HepG2 (cell line): ENCODE data around the gene ENTREP3. TPM values are rescaled to one million over a fixed set of nuclear protein-coding genes. Genes with fewer than 3 reads are reported as not detected.
A peak's percentile ranks its signal among the peaks of the same experiment; 100 is the strongest.

Experiments
- ATAC-seq: fragments of 200-7000 bp; cut with Tn5 transposase; 3 replicates; pipeline ENCODE4 v1.9.1; 2020; ENCODE audit warnings: mild to moderate bottlenecking, moderate library complexity
- BruUV-seq: library from RNA; stranded (reverse); fragments of 400-500 nt; replicated peaks from 2 replicates; lab custom pipeline; 2021; lab: Mats Ljungman, UMichigan
- CTCF ChIA-PET: fragments of 300-600 bp; formaldehyde crosslinking; extraction: SDS; loops from one replicate; lab custom pipeline; 2021; ENCODE audit warnings: low total read pairs, inconsistent platforms, low intra/inter-chr PET ratio; lab: Yijun Ruan, JAX
- POLR2A ChIA-PET: fragments of 350-600 bp; sonication (Branson Sonifier 250); formaldehyde crosslinking; loops from one replicate; lab custom pipeline; 2020; ENCODE audit warnings: antibody characterized with exemption, inconsistent platforms; lab: Yijun Ruan, JAX
- DNase-seq: peaks from one replicate; pipeline ENCODE4 v3.0.0-alpha.2; 2015; ENCODE audit warnings: low spot score
- FAIRE-seq: peaks from 3 replicates; lab custom pipeline; 2011; peaks lifted over from hg19 to GRCh38; lab: Jason Lieb, UNC
- H2AFZ ChIP-seq: one replicate; pipeline ENCODE4 v1.6.1; 2011; ENCODE audit warnings: low read length, inconsistent platforms
- H3K27ac ChIP-seq: fragments of 300-600 bp; 3 replicates; pipeline ENCODE4 v1.8.0; 2011; ENCODE audit warnings: mixed run types, mild to moderate bottlenecking, mixed read lengths, low read length, inconsistent platforms; ENCODE audit not compliant: insufficient read depth; ENCODE audit errors: extremely low read length
- H3K27me3 ChIP-seq, 2 experiments: fragments of 200-600 bp in 1 of 2; 2 replicates in 1 of 2; 3 replicates in 1 of 2; pipeline versions ENCODE4 v1.6.0 to v1.8.0; 2011; ENCODE audit warnings: low read length in 2 of 2, mild to moderate bottlenecking in 2 of 2, moderate library complexity in 2 of 2, inconsistent platforms in 1 of 2; ENCODE audit not compliant: insufficient read depth in 2 of 2, control insufficient read depth in 1 of 2
- H3K36me3 ChIP-seq, 2 experiments: fragments of 200-600 bp in 1 of 2; replicated peaks in 1 of 2; 2 replicates in 1 of 2; 3 replicates in 1 of 2; pipeline versions ENCODE4 v1.5.1 to v1.8.0; 2011; ENCODE audit warnings: low read length in 2 of 2, inconsistent platforms in 1 of 2; ENCODE audit not compliant: insufficient read depth in 2 of 2, control insufficient read depth in 1 of 2
- H3K4me1 ChIP-seq: 2 replicates; pipeline ENCODE4 v1.5.1; 2012; ENCODE audit warnings: low read length, inconsistent platforms; ENCODE audit not compliant: insufficient read depth
- H3K4me2 ChIP-seq: 2 replicates; pipeline ENCODE4 v1.6.0; 2011; ENCODE audit warnings: low read depth, low read length, inconsistent platforms
- H3K4me3 ChIP-seq, 3 experiments: fragments of 200-600 bp in 1 of 3; sonication (generic), shearing (Covaris generic) in 1 of 3; replicated peaks in 1 of 3; 2 replicates each; pipeline ENCODE4 v1.5.1; 2011 to 2016; ENCODE audit warnings: low read length in 3 of 3, inconsistent platforms in 2 of 3, low read depth in 2 of 3, mild to moderate bottlenecking in 2 of 3, control low read depth in 1 of 3, mixed read lengths in 1 of 3; ENCODE audit not compliant: insufficient read depth in 1 of 3
- H3K79me2 ChIP-seq: one replicate; pipeline ENCODE4 v1.6.1; 2011; ENCODE audit warnings: low read length, inconsistent platforms; ENCODE audit not compliant: insufficient read depth
- H3K9ac ChIP-seq: 2 replicates; pipeline ENCODE4 v1.6.0; 2011; ENCODE audit warnings: mild to moderate bottlenecking, low read depth, low read length, inconsistent platforms; ENCODE audit not compliant: insufficient read depth
- H3K9me3 ChIP-seq: 2 replicates; pipeline ENCODE4 v1.5.1; 2012; ENCODE audit warnings: mild to moderate bottlenecking, low read length
- H4K20me1 ChIP-seq: 2 replicates; pipeline ENCODE4 v1.6.0; 2011; ENCODE audit warnings: inconsistent platforms, mild to moderate bottlenecking, low read length, moderate library complexity; ENCODE audit not compliant: insufficient read depth
- HHEX ChIP-seq: IDR thresholded peaks from 2 replicates; pipeline ENCODE4 v1.6.1; 2016; ENCODE audit warnings: control low read depth
- RBFOX2 ChIP-seq: fragments of 200-400 bp; formaldehyde crosslinking; IDR thresholded peaks from 2 replicates; pipeline ENCODE4 v1.6.1; 2017; ENCODE audit warnings: low read depth, mild to moderate bottlenecking, low read length
- TGIF2 ChIP-seq: IDR thresholded peaks from 2 replicates; pipeline ENCODE4 v1.6.1; 2016; ENCODE audit warnings: control low read depth, missing compliant biosample characterization
- ZNF567 ChIP-seq: sonication (generic); formaldehyde crosslinking; IDR thresholded peaks from 2 replicates; pipeline ENCODE4 v1.8.1; 2023; ENCODE audit warnings: mild to moderate bottlenecking, missing genetic modification reagents, borderline replicate concordance
- WGBS: methylation state at CpG from one replicate; pipeline ENCODE4 v1.1.6; 2017; ENCODE audit warnings: low lambda C conversion rate; 5-methylcytosine and 5-hydroxymethylcytosine counted together
- in situ Hi-C: cut with HindIII; loops from 2 replicates; pipeline ENCODE4 v1.10.0; 2017; ENCODE audit warnings: low pct_unique_long_range_greater_than_20kb; ENCODE audit not compliant: extremely low pct_ligation_motif_present
- intact Hi-C: fragments of 100-400 bp; cut with micrococcal nuclease; formaldehyde crosslinking; loops from one replicate; pipeline ENCODE4 v1.10.0; 2022; ENCODE audit not compliant: unreplicated experiment
- polyA plus RNA-seq, 8 experiments: library from polyadenylated mRNA; depleted of rRNA in 3 of 8; stranded (reverse) in 7 of 8; unstranded in 1 of 8; fragments of >200 nt; fragmentation: Illumina TruSeq in 4 of 8; extraction: Trizol in 4 of 8; gene quantifications; 2 replicates each; pipeline versions ENCODE4 v1.2.1 to v1.2.3, GENCODE V29; 2011 to 2016; ENCODE audit warnings: low read depth in 4 of 8, missing spikeins in 1 of 8, mixed read lengths in 1 of 8; ENCODE audit not compliant: insufficient read depth in 1 of 8
- total RNA-seq, 5 experiments: library from RNA; depleted of rRNA; stranded (reverse); fragments of >200 nt; fragmentation: Illumina TruSeq; extraction: Trizol; gene quantifications; 2 replicates each; pipeline ENCODE4 v1.2.3, GENCODE V29; 2016; ENCODE audit warnings: low read depth in 1 of 5
- TF ChIP-seq, protein P1 (sequence below): IDR thresholded peaks from 2 replicates; pipeline ENCODE4 v1.6.1; 2016; ENCODE audit warnings: low read depth, borderline replicate concordance

Gene ENTREP3
- total and polyA plus RNA-seq, 2 of the 13 experiments (the other 11 are each of a cell fraction or from before 2014, with no cell fraction given) = 4.1 to 9.9 TPM

DNA sequence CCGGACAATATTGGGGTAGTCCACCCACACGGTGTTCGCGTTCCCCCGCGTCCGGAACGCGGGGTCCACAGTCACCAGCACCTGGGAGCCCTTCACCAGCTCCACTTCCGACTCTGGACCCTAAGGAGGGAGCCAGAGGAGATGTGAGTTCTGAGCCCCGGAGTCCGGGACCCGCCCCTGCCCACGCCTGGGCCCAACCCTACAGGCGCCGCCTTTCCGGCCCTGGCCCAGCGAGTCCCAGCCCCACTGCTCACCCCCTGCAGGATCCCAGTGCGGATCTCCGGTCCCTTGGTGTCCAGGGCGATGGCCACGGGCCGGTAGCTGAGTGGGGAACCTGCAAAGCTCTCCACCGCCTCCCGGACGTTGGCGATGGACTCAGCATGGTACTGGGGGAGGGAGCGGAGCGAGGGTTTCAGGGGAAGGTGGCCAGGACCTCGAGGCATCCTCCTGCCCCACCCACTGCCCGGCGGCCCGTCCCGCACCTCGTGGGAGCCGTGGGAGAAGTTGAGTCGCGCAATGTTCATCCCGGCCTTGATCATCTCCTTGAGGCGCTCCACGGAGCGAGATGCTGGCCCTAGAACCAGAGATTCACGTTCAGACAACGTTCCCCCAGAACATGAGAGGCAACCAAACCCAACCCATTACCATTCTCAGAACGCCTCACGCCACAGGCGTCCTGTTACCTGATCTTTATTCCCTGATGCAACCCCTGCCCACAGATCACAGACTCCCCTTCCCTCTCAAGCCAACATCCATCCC is 40.1 kb upstream of the ENTREP3 start:
- no peak overlapping the region for H3K9ac ChIP-seq
- POLR2A ChIA-PET = no interaction called here
- CTCF ChIA-PET = no interaction called here
- H3K36me3 ChIP-seq = peaks cover 0 to 12% of the 10 kb centered on the region in 2 experiments; a peak in 3 of 5 replicates
- intact Hi-C loops (no loop called here), in situ Hi-C loops (no loop called here)
- peaks cover 3% of the 10 kb centered on the region for H3K79me2 ChIP-seq
- H2AFZ ChIP-seq = no peak overlapping the region
- DNase-seq = no peak
- H4K20me1 ChIP-seq = no peaks in the 10 kb centered on the region
- FAIRE-seq = no peak
- H3K27ac ChIP-seq = no peak overlapping the region
- H3K9me3 ChIP-seq = no peaks in the 10 kb centered on the region
- 98% methylated on average over 41 of the region's 47 CpGs for WGBS
- ATAC-seq = no peak; the same call in 2 of the 3 replicates
- no peak overlapping the region for H3K4me3 ChIP-seq
- BruUV-seq = no TSS peak
- no peaks in the 10 kb centered on the region for H3K27me3 ChIP-seq
- H3K4me1 ChIP-seq = peaks cover 30% of the 10 kb centered on the region
- no peak overlapping the region for H3K4me2 ChIP-seq
- no peak for TF ChIP-seq TGIF2 (CRISPR knock-in tag)
- TF ChIP-seq, protein P1, sequence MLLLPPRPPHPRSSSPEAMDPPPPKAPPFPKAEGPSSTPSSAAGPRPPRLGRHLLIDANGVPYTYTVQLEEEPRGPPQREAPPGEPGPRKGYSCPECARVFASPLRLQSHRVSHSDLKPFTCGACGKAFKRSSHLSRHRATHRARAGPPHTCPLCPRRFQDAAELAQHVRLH = no peak
- no peak for TF ChIP-seq ZNF567 (CRISPR knock-in tag)

DNA sequence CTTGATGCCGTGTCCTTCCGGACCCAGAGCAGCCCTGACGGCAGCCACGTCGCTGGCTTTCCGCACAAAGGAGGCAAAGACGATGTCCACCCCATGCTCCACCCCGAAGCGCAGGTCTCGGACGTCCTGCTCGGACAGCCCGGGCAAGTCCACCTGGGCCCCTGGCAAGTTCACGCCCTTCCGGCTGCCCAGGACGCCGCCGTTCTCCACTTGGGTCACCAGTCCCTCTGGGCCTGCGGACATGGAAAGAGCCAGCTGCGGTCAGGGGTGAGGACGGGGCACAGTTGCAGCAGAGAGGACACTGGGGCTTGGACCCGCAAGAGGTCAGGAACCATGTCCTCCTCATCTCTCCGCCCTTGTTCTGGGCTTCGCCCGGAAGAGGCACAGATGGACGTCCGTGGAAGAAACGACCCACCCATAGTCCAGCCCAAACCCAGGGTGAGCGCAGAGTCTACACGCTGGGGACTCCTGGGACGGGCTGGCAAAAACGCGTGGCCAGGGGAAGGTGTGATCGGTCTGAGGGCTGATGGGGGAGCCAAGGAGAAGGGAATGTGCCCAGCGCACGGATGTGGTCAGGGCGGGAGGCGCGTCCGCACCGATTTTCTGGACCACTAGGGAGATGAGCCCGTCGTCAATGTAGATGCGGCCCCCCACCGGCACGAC is 39.4 kb upstream of the ENTREP3 start:
- CTCF ChIA-PET = no interaction called here
- Histone ChIP-seq H3K36me3 (peaks cover 0 to 12% of the 10 kb centered on the region in 2 experiments; a peak in 3 of 5 replicates), H3K9ac (no peak overlapping the region)

More for the DNA sequence above, 39.4 kb upstream of the ENTREP3 start:
- Histone ChIP-seq H3K27ac (no peak overlapping the region), H3K9me3 (no peaks in the 10 kb centered on the region), H3K4me3 (no peak overlapping the region), H3K4me2 (no peak overlapping the region), H3K27me3 (no peaks in the 10 kb centered on the region), H2AFZ (no peak overlapping the region), H3K4me1 (peaks cover 23% of the 10 kb centered on the region), H4K20me1 (no peaks in the 10 kb centered on the region), H3K79me2 (no peaks in the 10 kb centered on the region)
- POLR2A ChIA-PET = no interaction called here
- WGBS = 97% methylated on average over 45 of the region's 46 CpGs
- no TSS peak for BruUV-seq
- in situ Hi-C loops (no loop called here), intact Hi-C loops (no loop called here)
- DNase-seq (no peak), FAIRE-seq (no peak), ATAC-seq (no peak)
- TF ChIP-seq RBFOX2 = 0 out of 2 replicates have a peak, but pooled peaks have one; percentile 0
- no peak for TF ChIP-seq HHEX (CRISPR knock-in tag)
